GM23338 (cell line): ENCODE measurements around the gene SOX15. TPM values are rescaled to one million over a fixed set of nuclear protein-coding genes. Genes with fewer than 3 reads are reported as not detected.

Source experiments
- ATAC-seq: fragments of 200-7000 bp; cut with Tn5 transposase; 3 replicates; pipeline ENCODE4 v1.9.1; 2020
- DNase-seq: peaks from one replicate; pipeline ENCODE4 v3.0.0-alpha.2; 2015; ENCODE audit warnings: low spot score
- H2AFZ ChIP-seq: fragments of 200-600 bp; sonication (generic); 2 replicates; pipeline ENCODE4 v1.8.0; 2016; ENCODE audit warnings: antibody characterized with exemption, mild to moderate bottlenecking, moderate library complexity
- H3F3A ChIP-seq: fragments of 200-600 bp; sonication (generic); replicated peaks from 2 replicates; pipeline ENCODE4 v1.8.0; 2017; ENCODE audit warnings: antibody characterized with exemption, mixed run types, low read depth
- H3K27ac ChIP-seq: fragments of 200-600 bp; sonication (generic); 2 replicates; pipeline ENCODE4 v1.6.1; 2016; ENCODE audit warnings: low read depth
- H3K27me3 ChIP-seq: fragments of 200-600 bp; sonication (generic); 2 replicates; pipeline ENCODE4 v1.8.0; 2016; ENCODE audit warnings: mild to moderate bottlenecking, mixed run types, moderate library complexity; ENCODE audit not compliant: insufficient read depth
- H3K36me3 ChIP-seq: fragments of 200-600 bp; sonication (generic); 2 replicates; pipeline ENCODE4 v1.8.0; 2016; ENCODE audit warnings: mild to moderate bottlenecking; ENCODE audit not compliant: insufficient read depth
- H3K4me1 ChIP-seq: fragments of 200-600 bp; sonication (generic); 2 replicates; pipeline ENCODE4 v1.8.0; 2016; ENCODE audit warnings: mild to moderate bottlenecking, moderate library complexity; ENCODE audit not compliant: insufficient read depth
- H3K4me2 ChIP-seq: fragments of 200-600 bp; sonication (generic); 2 replicates; pipeline ENCODE4 v1.7.1; 2017; ENCODE audit warnings: mixed run types
- H3K4me3 ChIP-seq: fragments of 200-600 bp; sonication (generic); 2 replicates; pipeline ENCODE4 v1.6.1; 2016; ENCODE audit warnings: mixed run types
- H3K79me2 ChIP-seq: fragments of 200-600 bp; sonication (generic); replicated peaks from 2 replicates; pipeline ENCODE4 v1.8.0; 2017; ENCODE audit warnings: mild to moderate bottlenecking; ENCODE audit not compliant: insufficient read depth
- H3K9me2 ChIP-seq: fragments of 200-600 bp; sonication (generic); 2 replicates; pipeline ENCODE4 v1.8.0; 2017; ENCODE audit not compliant: insufficient read depth
- H4K20me1 ChIP-seq: fragments of 200-600 bp; sonication (generic); replicated peaks from 2 replicates; pipeline ENCODE4 v1.8.0; 2017; ENCODE audit warnings: mild to moderate bottlenecking; ENCODE audit not compliant: insufficient read depth
- H3K27ac Mint-ChIP-seq: 2 replicates; pipeline ENCODE4 v1.8.0; 2020; ENCODE audit warnings: inconsistent platforms, mild to moderate bottlenecking, moderate library complexity, mixed read lengths
- H3K27me3 Mint-ChIP-seq: 3 replicates; pipeline ENCODE4 v1.8.0; 2022; ENCODE audit warnings: low read depth, mild to moderate bottlenecking, moderate library complexity, mixed read lengths, inconsistent platforms; ENCODE audit not compliant: insufficient read depth, poor library complexity
- H3K36me3 Mint-ChIP-seq: 3 replicates; pipeline ENCODE4 v1.8.0; 2021; ENCODE audit warnings: low read depth, mild to moderate bottlenecking, inconsistent platforms, moderate library complexity, mixed read lengths
- H3K4me1 Mint-ChIP-seq: 3 replicates; pipeline ENCODE4 v1.8.0; 2020; ENCODE audit warnings: mild to moderate bottlenecking, inconsistent platforms, mixed read lengths
- H3K4me3 Mint-ChIP-seq: 3 replicates; pipeline ENCODE4 v1.8.0; 2021; ENCODE audit warnings: moderate library complexity, mild to moderate bottlenecking, inconsistent platforms, mixed read lengths
- H3K9me3 Mint-ChIP-seq: 3 replicates; pipeline ENCODE4 v1.8.0; 2020; ENCODE audit warnings: moderate library complexity, mild to moderate bottlenecking, inconsistent platforms, mixed read lengths
- CREB1 ChIP-seq: fragments of 250-450 bp; sonication (Bioruptor Pico); IDR thresholded peaks from 2 replicates; pipeline ENCODE4 v1.5.0; 2020; ENCODE audit warnings: low read depth, mild to moderate bottlenecking, moderate library complexity
- EZH2 ChIP-seq: fragments of 200-600 bp; sonication (generic); IDR thresholded peaks from one replicate; pipeline ENCODE4 v1.8.0; 2017; ENCODE audit warnings: antibody characterized with exemption, mild to moderate bottlenecking, low read depth; ENCODE audit not compliant: unreplicated experiment
- EZH2phosphoT487 ChIP-seq: fragments of 200-600 bp; sonication (generic); IDR thresholded peaks from one replicate; pipeline ENCODE4 v1.8.1; 2018; ENCODE audit warnings: antibody characterized with exemption; ENCODE audit not compliant: unreplicated experiment
- JUNB ChIP-seq: IDR thresholded peaks from one replicate; pipeline ENCODE4 v1.6.1; 2016; ENCODE audit warnings: antibody characterized with exemption; ENCODE audit not compliant: unreplicated experiment
- NANOG ChIP-seq: IDR thresholded peaks from 2 replicates; pipeline ENCODE4 v1.6.1; 2016; ENCODE audit warnings: antibody characterized with exemption, borderline replicate concordance
- POLR2AphosphoS5 ChIP-seq: IDR thresholded peaks from 2 replicates; pipeline ENCODE4 v1.6.1; 2016; ENCODE audit warnings: antibody characterized with exemption, low read depth
- STAT1 ChIP-seq: IDR thresholded peaks from one replicate; pipeline ENCODE4 v1.6.1; 2016; ENCODE audit warnings: antibody characterized with exemption; ENCODE audit not compliant: unreplicated experiment
- polyA plus RNA-seq: library from polyadenylated mRNA; unstranded; fragments of >200 nt; fragmentation: Nextera tagmentation; extraction: Ambion mirVana; gene quantifications from 2 replicates; pipeline ENCODE4 v1.2.1, GENCODE V29; 2016
- total RNA-seq: library from RNA; depleted of rRNA; stranded (reverse); fragments of >200 nt; shearing (Covaris generic); gene quantifications from 2 replicates; pipeline ENCODE4 v1.2.3, GENCODE V29; 2014
- TF ChIP-seq, protein P1 (sequence below): fragments of 250-450 bp; sonication (Bioruptor Pico); IDR thresholded peaks from 2 replicates; pipeline ENCODE4 v1.5.0; 2020; ENCODE audit warnings: mild to moderate bottlenecking, moderate library complexity

The SOX15 gene
- total and polyA plus RNA-seq, 2 experiments from 2014 or later: 29.9 to 43.0 TPM

- TF ChIP-seq POLR2AphosphoS5 (no peak), JUNB (no peak), CREB1 (CRISPR knock-in tag) (no peak)
Measured at GRCh38 chr17:7593296-7593695, 3.4 kb upstream of the SOX15 start (continued).

DNA sequence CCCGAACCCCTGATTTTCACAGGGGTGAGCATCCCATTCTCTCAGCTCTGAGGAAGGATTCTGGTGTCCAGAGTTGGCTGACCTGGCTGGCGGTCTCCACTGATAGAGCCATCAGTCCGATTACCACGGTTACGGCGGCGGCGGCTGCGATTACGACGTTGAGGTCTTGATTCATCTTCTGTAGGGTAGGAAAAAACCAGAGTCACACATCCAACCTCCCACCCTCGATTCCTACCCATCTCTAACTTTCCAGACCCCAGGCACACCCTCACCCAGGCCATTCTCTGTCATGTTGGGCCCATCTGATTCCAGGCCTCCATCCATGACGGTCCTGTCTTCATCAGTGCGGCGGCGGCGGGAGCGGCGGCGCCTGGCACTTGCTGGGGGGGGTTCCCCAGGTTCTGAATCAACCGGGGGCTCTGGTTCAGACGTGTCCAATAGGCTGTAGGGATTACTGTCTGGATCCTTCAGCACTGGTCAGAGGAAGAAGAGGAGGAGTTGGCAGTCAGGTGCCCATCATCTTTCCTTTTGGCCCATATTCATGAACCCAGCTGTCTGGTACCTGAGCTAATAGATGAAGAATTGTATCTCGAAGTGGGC lies 2.6 kb upstream of the SOX15 start:
- H3K4me2 ChIP-seq: no peak overlapping the region
- H3K36me3 Mint-ChIP-seq: peaks cover 68% of the 10 kb centered on the region
- ATAC-seq (no peak), DNase-seq (no peak)
- no peaks in the 10 kb centered on the region for H3K27me3 ChIP-seq
- 0 out of 2 replicates have a peak overlapping the region, but pooled peaks have one; percentile 97 for H3K27ac ChIP-seq
- TF ChIP-seq, protein P1, sequence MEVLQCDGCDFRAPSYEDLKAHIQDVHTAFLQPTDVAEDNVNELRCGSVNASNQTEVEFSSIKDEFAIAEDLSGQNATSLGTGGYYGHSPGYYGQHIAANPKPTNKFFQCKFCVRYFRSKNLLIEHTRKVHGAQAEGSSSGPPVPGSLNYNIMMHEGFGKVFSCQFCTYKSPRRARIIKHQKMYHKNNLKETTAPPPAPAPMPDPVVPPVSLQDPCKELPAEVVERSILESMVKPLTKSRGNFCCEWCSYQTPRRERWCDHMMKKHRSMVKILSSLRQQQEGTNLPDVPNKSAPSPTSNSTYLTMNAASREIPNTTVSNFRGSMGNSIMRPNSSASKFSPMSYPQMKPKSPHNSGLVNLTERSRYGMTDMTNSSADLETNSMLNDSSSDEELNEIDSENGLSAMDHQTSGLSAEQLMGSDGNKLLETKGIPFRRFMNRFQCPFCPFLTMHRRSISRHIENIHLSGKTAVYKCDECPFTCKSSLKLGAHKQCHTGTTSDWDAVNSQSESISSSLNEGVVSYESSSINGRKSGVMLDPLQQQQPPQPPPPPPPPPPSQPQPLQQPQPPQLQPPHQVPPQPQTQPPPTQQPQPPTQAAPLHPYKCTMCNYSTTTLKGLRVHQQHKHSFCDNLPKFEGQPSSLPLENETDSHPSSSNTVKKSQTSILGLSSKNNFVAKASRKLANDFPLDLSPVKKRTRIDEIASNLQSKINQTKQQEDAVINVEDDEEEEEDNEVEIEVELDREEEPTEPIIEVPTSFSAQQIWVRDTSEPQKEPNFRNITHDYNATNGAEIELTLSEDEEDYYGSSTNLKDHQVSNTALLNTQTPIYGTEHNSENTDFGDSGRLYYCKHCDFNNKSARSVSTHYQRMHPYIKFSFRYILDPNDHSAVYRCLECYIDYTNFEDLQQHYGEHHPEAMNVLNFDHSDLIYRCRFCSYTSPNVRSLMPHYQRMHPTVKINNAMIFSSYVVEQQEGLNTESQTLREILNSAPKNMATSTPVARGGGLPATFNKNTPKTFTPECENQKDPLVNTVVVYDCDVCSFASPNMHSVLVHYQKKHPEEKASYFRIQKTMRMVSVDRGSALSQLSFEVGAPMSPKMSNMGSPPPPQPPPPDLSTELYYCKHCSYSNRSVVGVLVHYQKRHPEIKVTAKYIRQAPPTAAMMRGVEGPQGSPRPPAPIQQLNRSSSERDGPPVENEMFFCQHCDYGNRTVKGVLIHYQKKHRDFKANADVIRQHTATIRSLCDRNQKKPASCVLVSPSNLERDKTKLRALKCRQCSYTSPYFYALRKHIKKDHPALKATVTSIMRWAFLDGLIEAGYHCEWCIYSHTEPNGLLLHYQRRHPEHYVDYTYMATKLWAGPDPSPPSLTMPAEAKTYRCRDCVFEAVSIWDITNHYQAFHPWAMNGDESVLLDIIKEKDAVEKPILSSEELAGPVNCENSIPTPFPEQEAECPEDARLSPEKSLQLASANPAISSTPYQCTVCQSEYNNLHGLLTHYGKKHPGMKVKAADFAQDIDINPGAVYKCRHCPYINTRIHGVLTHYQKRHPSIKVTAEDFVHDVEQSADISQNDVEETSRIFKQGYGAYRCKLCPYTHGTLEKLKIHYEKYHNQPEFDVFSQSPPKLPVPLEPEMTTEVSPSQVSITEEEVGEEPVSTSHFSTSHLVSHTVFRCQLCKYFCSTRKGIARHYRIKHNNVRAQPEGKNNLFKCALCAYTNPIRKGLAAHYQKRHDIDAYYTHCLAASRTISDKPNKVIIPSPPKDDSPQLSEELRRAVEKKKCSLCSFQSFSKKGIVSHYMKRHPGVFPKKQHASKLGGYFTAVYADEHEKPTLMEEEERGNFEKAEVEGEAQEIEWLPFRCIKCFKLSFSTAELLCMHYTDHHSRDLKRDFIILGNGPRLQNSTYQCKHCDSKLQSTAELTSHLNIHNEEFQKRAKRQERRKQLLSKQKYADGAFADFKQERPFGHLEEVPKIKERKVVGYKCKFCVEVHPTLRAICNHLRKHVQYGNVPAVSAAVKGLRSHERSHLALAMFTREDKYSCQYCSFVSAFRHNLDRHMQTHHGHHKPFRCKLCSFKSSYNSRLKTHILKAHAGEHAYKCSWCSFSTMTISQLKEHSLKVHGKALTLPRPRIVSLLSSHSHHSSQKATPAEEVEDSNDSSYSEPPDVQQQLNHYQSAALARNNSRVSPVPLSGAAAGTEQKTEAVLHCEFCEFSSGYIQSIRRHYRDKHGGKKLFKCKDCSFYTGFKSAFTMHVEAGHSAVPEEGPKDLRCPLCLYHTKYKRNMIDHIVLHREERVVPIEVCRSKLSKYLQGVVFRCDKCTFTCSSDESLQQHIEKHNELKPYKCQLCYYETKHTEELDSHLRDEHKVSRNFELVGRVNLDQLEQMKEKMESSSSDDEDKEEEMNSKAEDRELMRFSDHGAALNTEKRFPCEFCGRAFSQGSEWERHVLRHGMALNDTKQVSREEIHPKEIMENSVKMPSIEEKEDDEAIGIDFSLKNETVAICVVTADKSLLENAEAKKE: no peak
- TF ChIP-seq NANOG: no peak
- no peak for TF ChIP-seq EZH2
- TF ChIP-seq STAT1: no peak
- no peak for TF ChIP-seq EZH2phosphoT487
- no peak for TF ChIP-seq POLR2AphosphoS5
- H3F3A ChIP-seq: peaks cover 32% of the 10 kb centered on the region
- no peak overlapping the region for H3K4me3 ChIP-seq
- peaks cover 32% of the 10 kb centered on the region for H3K36me3 ChIP-seq
- H3K9me2 ChIP-seq: no peaks in the 10 kb centered on the region
- H3K9me3 Mint-ChIP-seq: no peaks in the 10 kb centered on the region
- peaks cover 29% of the 10 kb centered on the region for H3K4me1 Mint-ChIP-seq
- H3K4me3 Mint-ChIP-seq: no peak overlapping the region
- H2AFZ ChIP-seq: no peak overlapping the region
- H3K4me1 ChIP-seq: peaks cover 14% of the 10 kb centered on the region
- peaks cover 15% of the 10 kb centered on the region for H3K27me3 Mint-ChIP-seq
- no peaks in the 10 kb centered on the region for H3K79me2 ChIP-seq
- no peaks in the 10 kb centered on the region; the same call in 1 of the 2 replicates for H4K20me1 ChIP-seq
- H3K27ac Mint-ChIP-seq: no peak overlapping the region
